NB4 (cell line): ENCODE data around the gene PES1.

Experiments
- CTCF ChIP-seq: IDR thresholded peaks from one replicate; pipeline ENCODE4 v1.5.1; 2012; ENCODE audit warnings: low read depth, low read length
- MAX ChIP-seq: IDR thresholded peaks from 2 replicates; pipeline ENCODE4 v1.6.1; 2011; ENCODE audit warnings: low read depth, low read length
- MYC ChIP-seq: IDR thresholded peaks from 2 replicates; pipeline ENCODE4 v1.6.1; 2011; ENCODE audit warnings: low read depth, low read length
- POLR2A ChIP-seq: IDR thresholded peaks from 2 replicates; pipeline ENCODE4 v1.6.1; 2011; ENCODE audit warnings: mild to moderate bottlenecking; ENCODE audit not compliant: insufficient read length; ENCODE audit errors: extremely low read depth

- no peak for TF ChIP-seq CTCF
- no peak for TF ChIP-seq MAX
- TF ChIP-seq POLR2A: no peak
- no peak for TF ChIP-seq MYC
Observed at GRCh38 chr22:30628491-30628890, 36.8 kb upstream of the PES1 start.
